NCI-H2081 (cell line): Measurements from ENCODE around the gene MAPKAPK2.
"Not testable (repeated sequence)": the region's sequence is repeated elsewhere in the genome, so short reads cannot be mapped to it uniquely, and the experiment has no call there.

Experiments used
- DNase-seq, 2 experiments: peaks; one replicate each; lab custom pipeline; 2025; lab: John Stamatoyannopoulos, UW

Gene MAPKAPK2

GRCh38 chr1:206778031-206778430, 93.3 kb downstream of the MAPKAPK2 start:
- no peak for DNase-seq

- DNase-seq: not testable (repeated sequence)
Measured at GRCh38 chr1:206778911-206779310, 94.2 kb downstream of the MAPKAPK2 start.

DNA sequence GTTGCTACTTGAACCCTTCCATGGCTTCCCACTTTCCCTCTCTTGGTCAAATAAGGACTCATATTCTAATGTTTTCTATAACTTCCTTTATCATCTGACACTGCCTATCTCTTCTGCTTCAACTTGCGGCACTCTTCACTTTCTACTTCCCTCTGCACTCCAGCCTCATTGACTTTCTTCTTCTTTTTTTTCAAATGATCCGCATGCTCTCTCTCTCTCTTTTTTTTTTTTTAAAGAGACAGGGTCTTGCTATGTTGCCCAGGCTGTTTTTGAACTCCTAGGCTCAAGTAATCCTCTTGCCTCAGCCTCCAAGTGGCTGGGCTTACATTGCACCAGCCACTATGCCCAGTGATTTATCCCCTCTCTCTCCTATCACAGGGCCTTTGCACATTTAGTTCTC, 94.9 kb downstream of the MAPKAPK2 start:
- no peak for DNase-seq

- no peak for DNase-seq
Measured at GRCh38 chr1:206782448-206782847, 97.7 kb downstream of the MAPKAPK2 start.

DNA sequence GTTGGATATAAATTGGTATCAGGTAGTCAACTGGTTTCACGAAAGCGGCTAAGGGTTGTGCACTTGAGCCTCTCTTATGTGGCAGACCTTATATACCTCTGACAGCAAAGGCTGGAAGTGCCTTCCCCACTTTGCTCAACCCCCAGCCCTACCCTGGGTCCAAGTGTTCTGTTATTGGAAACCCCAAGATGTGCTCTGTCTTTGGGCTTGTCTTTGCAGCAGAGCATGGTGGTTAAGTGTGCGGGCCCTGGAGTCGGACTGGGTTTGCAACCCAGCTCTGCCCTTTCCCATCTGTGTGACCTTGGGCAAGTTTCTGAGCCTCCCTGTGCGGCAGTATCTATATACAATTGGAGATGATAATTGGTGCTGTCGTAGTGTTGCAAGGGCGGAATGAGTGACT, 98.8 kb downstream of the MAPKAPK2 start:
- DNase-seq: no peak
